MM.1S (cell line): ENCODE data around the gene CAMK4.

Experiments
- DNase-seq: peaks from one replicate; pipeline ENCODE4 v3.0.0-alpha.2; 2015
- H2AFZ ChIP-seq: fragments of 300-600 bp; sonication (generic); 2 replicates; pipeline ENCODE4 v1.6.0; 2016; ENCODE audit warnings: antibody characterized with exemption, low read length
- H3F3A ChIP-seq: fragments of 300-600 bp; sonication (generic); 2 replicates; pipeline ENCODE4 v1.6.1; 2016; ENCODE audit warnings: mild to moderate bottlenecking, antibody characterized with exemption, low read length, moderate library complexity, mixed read lengths; ENCODE audit not compliant: insufficient read depth
- H3K27ac ChIP-seq: fragments of 300-600 bp; sonication (generic); 2 replicates; pipeline ENCODE4 v1.5.1; 2016; ENCODE audit warnings: mild to moderate bottlenecking, low read length
- H3K27me3 ChIP-seq: fragments of 300-600 bp; sonication (generic); replicated peaks from 2 replicates; pipeline ENCODE4 v1.6.0; 2016; ENCODE audit warnings: low read length; ENCODE audit not compliant: insufficient read depth
- H3K36me3 ChIP-seq: fragments of 300-600 bp; sonication (generic); replicated peaks from 2 replicates; pipeline ENCODE4 v1.6.1; 2016; ENCODE audit warnings: mild to moderate bottlenecking, low read length, mixed read lengths; ENCODE audit not compliant: insufficient read depth
- H3K4me1 ChIP-seq: fragments of 300-600 bp; sonication (generic); 2 replicates; pipeline ENCODE4 v1.6.1; 2016; ENCODE audit warnings: low read length, mixed read lengths
- H3K4me2 ChIP-seq: fragments of 300-600 bp; sonication (generic); 2 replicates; pipeline ENCODE4 v1.6.0; 2016; ENCODE audit warnings: low read depth, low read length
- H3K4me3 ChIP-seq: fragments of 300-600 bp; sonication (generic); 2 replicates; pipeline ENCODE4 v1.5.1; 2016; ENCODE audit warnings: low read length, mixed read lengths
- H3K79me2 ChIP-seq: fragments of 300-600 bp; sonication (generic); 2 replicates; pipeline ENCODE4 v1.6.1; 2016; ENCODE audit warnings: mixed run types, low read length, mixed read lengths
- H3K9ac ChIP-seq: fragments of 300-600 bp; sonication (generic); 2 replicates; pipeline ENCODE4 v1.6.1; 2016; ENCODE audit warnings: low read length, mixed read lengths
- H3K9me2 ChIP-seq: fragments of 300-600 bp; sonication (generic); replicated peaks from 2 replicates; pipeline ENCODE4 v1.6.1; 2016; ENCODE audit warnings: mild to moderate bottlenecking, low read length, mixed read lengths; ENCODE audit not compliant: insufficient read depth
- H3K9me3 ChIP-seq: fragments of 300-600 bp; sonication (generic); replicated peaks from 2 replicates; pipeline ENCODE4 v1.6.1; 2016; ENCODE audit warnings: mild to moderate bottlenecking, low read length, mixed read lengths; ENCODE audit not compliant: insufficient read depth
- H4K20me1 ChIP-seq: fragments of 300-600 bp; sonication (generic); 2 replicates; pipeline ENCODE4 v1.6.1; 2016; ENCODE audit warnings: mild to moderate bottlenecking, low read length, moderate library complexity, mixed read lengths; ENCODE audit not compliant: insufficient read depth
- CTCF ChIP-seq: fragments of 300-600 bp; sonication (generic); IDR thresholded peaks from 2 replicates; pipeline ENCODE4 v1.5.1; 2016; ENCODE audit warnings: antibody characterized with exemption, low read length, mixed read lengths
- EZH2 ChIP-seq: fragments of 300-600 bp; sonication (generic); optimal IDR thresholded peaks from 2 replicates; pipeline ENCODE3; 2017; ENCODE audit warnings: low read depth, mild to moderate bottlenecking, antibody characterized with exemption, low read length, mixed read lengths
- EZH2phosphoT487 ChIP-seq: fragments of 300-600 bp; sonication (generic); IDR thresholded peaks from 2 replicates; pipeline ENCODE4 v1.6.1; 2018; ENCODE audit warnings: antibody characterized with exemption, low read length

The CAMK4 gene

DNA sequence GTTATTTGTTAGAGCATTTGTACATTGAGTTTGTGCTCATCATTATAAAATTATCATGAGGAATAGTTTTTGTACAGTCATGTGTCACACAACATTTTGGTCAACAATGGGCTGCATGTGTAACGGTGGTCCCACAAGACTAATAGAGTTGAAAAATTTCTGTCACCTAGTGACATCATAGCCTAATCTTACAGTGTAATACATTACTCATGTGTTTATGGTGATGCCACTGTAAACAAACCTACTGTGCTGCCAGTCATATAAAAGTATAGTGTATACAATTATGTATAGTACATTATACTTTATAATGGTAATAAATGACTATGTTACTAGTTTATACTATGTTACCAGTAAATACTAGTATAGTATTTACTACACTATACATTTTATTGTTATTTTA, 3.0 kb upstream of the CAMK4 start:
- H3K9me3 ChIP-seq: no peaks in the 10 kb centered on the region
- peaks cover 9% of the 10 kb centered on the region for H3F3A ChIP-seq
- H3K27ac ChIP-seq: no peak overlapping the region
- H2AFZ ChIP-seq: no peak overlapping the region
- no peaks in the 10 kb centered on the region for H3K9me2 ChIP-seq
- DNase-seq: no peak
- H3K4me3 ChIP-seq: no peak overlapping the region
- TF ChIP-seq CTCF: no peak
- TF ChIP-seq EZH2phosphoT487: no peak
- no peak for TF ChIP-seq EZH2
- no peaks in the 10 kb centered on the region for H3K36me3 ChIP-seq
- H4K20me1 ChIP-seq: no peaks in the 10 kb centered on the region
- H3K4me2 ChIP-seq: no peak overlapping the region
- peaks cover 8% of the 10 kb centered on the region for H3K4me1 ChIP-seq
- H3K79me2 ChIP-seq: no peaks in the 10 kb centered on the region
- no peak overlapping the region for H3K9ac ChIP-seq
- peaks cover 13% of the 10 kb centered on the region for H3K27me3 ChIP-seq

GRCh38 chr5:111223101-111223786, 940 bp upstream of the CAMK4 start:
- peaks cover 8% of the 10 kb centered on the region for H3K4me1 ChIP-seq
- H4K20me1 ChIP-seq: no peaks in the 10 kb centered on the region
- H3K36me3 ChIP-seq: no peaks in the 10 kb centered on the region
- H3K4me3 ChIP-seq: no peak overlapping the region; the same call in 1 of the 2 replicates
- H3K27me3 ChIP-seq: peaks cover 35% of the 10 kb centered on the region
- H3K9ac ChIP-seq: no peak overlapping the region
- 0 out of 2 replicates have a peak overlapping the region, but pooled peaks have one; percentile 90 for H2AFZ ChIP-seq
- H3F3A ChIP-seq: peaks cover 9% of the 10 kb centered on the region
- no peak overlapping the region for H3K4me2 ChIP-seq
- H3K9me2 ChIP-seq: no peaks in the 10 kb centered on the region
- no peak overlapping the region for H3K27ac ChIP-seq
- H3K79me2 ChIP-seq: no peaks in the 10 kb centered on the region
- no peak for DNase-seq
- no peak for TF ChIP-seq EZH2
- no peak for TF ChIP-seq CTCF
- TF ChIP-seq EZH2phosphoT487: no peak
- no peaks in the 10 kb centered on the region for H3K9me3 ChIP-seq

- peaks cover 17% of the 10 kb centered on the region for H3K4me1 ChIP-seq
Observed at GRCh38 chr5:111224561-111225345, 569 bp downstream of the CAMK4 start.

More at GRCh38 chr5:111224561-111225345, 569 bp downstream of the CAMK4 start:
- no peaks in the 10 kb centered on the region for H4K20me1 ChIP-seq
- peaks cover 50% of the 10 kb centered on the region for H3K27me3 ChIP-seq
- no peaks in the 10 kb centered on the region for H3K36me3 ChIP-seq
- H3K9me2 ChIP-seq: no peaks in the 10 kb centered on the region
- H2AFZ ChIP-seq: peak overlapping the region; percentile 90
- no peak for DNase-seq
- no peaks in the 10 kb centered on the region for H3K79me2 ChIP-seq
- peak overlapping the region; percentile 34; the same call in 1 of the 2 replicates for H3K9ac ChIP-seq
- H3K4me2 ChIP-seq: peak overlapping the region; percentile 95
- no peak overlapping the region for H3K27ac ChIP-seq
- TF ChIP-seq CTCF: no peak
- no peak for TF ChIP-seq EZH2
- TF ChIP-seq EZH2phosphoT487: no peak
- H3K4me3 ChIP-seq: peak overlapping the region; percentile 81
- no peaks in the 10 kb centered on the region for H3K9me3 ChIP-seq
- H3F3A ChIP-seq: peaks cover 13% of the 10 kb centered on the region
